ENCODE data around the gene GANAB. TPM values are rescaled to one million over a fixed set of nuclear protein-coding genes. Genes with fewer than 3 reads are reported as not detected.
"Not testable (repeated sequence)": the region's sequence is repeated elsewhere in the genome, so short reads cannot be mapped to it uniquely, and the experiment has no call there.

The GANAB gene
- total and polyA plus RNA-seq, 2 of the 4 experiments (the other 2 are of a cell fraction): 209 to 344 TPM

DNA sequence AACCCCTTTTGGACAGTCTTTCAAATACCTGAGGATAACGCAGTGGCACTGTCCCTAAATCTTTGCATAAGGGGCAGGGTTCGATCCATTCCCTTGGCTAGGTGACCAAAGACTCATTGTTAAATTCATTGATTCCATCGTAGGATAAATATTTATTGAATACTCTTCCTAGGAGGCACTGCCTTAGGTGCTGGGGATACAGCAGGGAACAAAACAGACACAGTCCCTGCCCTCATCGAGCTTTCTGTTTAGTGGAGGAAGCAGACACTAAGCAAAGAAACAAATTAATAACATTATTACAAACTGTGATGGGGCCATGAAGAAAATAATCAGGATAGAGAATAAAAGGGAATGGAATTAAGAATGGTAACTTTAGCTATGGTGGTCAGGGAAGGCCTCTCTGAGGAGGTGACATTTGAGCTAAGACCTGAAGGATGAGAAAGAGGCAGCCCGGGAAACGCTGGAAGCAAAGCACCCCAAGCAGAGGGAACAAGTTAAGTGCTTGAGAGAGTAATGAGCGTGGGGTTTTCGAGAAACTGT lies 25.3 kb downstream of the GANAB start (continued):
- no peak for TF ChIP-seq SMC3 (IDR thresholded peaks at IDR 0.05; ENCODE audit: low read depth, low read length)
- no peak for TF ChIP-seq BHLHE40 (IDR thresholded peaks at IDR 0.05; ENCODE audit: low read depth, low read length)
- TF ChIP-seq, protein P1, sequence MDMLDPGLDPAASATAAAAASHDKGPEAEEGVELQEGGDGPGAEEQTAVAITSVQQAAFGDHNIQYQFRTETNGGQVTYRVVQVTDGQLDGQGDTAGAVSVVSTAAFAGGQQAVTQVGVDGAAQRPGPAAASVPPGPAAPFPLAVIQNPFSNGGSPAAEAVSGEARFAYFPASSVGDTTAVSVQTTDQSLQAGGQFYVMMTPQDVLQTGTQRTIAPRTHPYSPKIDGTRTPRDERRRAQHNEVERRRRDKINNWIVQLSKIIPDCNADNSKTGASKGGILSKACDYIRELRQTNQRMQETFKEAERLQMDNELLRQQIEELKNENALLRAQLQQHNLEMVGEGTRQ (IDR thresholded peaks at IDR 0.05; ENCODE audit: low read depth, low read length): no peak
- TF ChIP-seq MAFK (IDR thresholded peaks at IDR 0.05; ENCODE audit: low read depth, low read length): no peak
- no peak for TF ChIP-seq RAD21 (IDR thresholded peaks at IDR 0.05; ENCODE audit: low read length)

DNA sequence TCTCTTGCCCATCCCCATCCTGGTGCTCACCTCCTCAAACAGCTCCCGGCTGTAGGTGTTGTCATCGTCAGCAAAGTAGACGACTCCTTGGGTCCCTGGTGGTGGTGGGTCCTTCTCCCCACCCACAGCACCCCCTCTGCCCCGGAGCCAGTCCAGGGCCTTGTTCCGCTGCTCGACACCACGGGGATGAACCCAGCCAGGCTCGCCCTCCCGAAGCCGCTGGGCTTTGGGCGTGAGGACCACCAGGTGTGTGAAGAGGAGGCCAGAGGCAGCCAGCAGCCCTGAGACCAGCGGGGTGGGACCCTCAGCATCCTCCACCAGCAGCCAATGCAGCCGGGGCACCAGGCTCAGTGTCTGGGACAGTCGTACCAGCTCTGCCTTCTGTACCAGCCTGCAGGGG lies 29.5 kb downstream of the GANAB start:
- H3K27ac ChIP-seq (ENCODE audit: insufficient read depth, low read length); POLR2A ChIA-PET (ENCODE audit: unreplicated experiment); H3K4ac ChIP-seq (ENCODE audit: low read depth, low read length); in situ Hi-C loops (cut with MboI; ENCODE audit: low sequenced_read_pairs); H3K27me3 ChIP-seq (ENCODE audit: control insufficient read depth, insufficient read depth, low read length); BruUV-seq (replicated peaks); H4K8ac ChIP-seq (ENCODE audit: low read depth in 2 of 2, low read length in 2 of 2); H3K23ac ChIP-seq (ENCODE audit: low read depth, low read length); ATAC-seq (ENCODE audit: low read depth); H3K4me2 ChIP-seq (ENCODE audit: low read depth, low read length); H3K14ac ChIP-seq (replicated peaks; ENCODE audit: low read depth, low read length); H3K56ac ChIP-seq (ENCODE audit: extremely low read depth, insufficient read depth, low read length); H2BK5ac ChIP-seq (ENCODE audit: low read depth, low read length, poor library complexity, severe bottlenecking); H2AFZ ChIP-seq (replicated peaks; ENCODE audit: low read length, poor library complexity); H4K91ac ChIP-seq (ENCODE audit: insufficient read depth, low read depth, low read length); H3K9me3 ChIP-seq (ENCODE audit: control insufficient read depth, insufficient read depth, low read length); H2BK20ac ChIP-seq (ENCODE audit: low read depth, low read length); H2AK5ac ChIP-seq (ENCODE audit: low read depth, low read length); H2BK15ac ChIP-seq (ENCODE audit: low read depth, low read length); H2BK120ac ChIP-seq (ENCODE audit: low read depth, low read length); H2AK9ac ChIP-seq (replicated peaks; ENCODE audit: low read depth, low read length, poor library complexity); intact Hi-C loops (cut with micrococcal nuclease); H4K5ac ChIP-seq (ENCODE audit: low read depth, low read length); dilution Hi-C loops (cut with HindIII; ENCODE audit: low sequenced_read_pairs, unreplicated experiment); H3K9me1 ChIP-seq (ENCODE audit: insufficient read depth, low read length); H3K4me3 ChIP-seq (ENCODE audit: insufficient read depth, low read depth, low read length); H3K4me1 ChIP-seq (ENCODE audit: control insufficient read depth, insufficient read depth, low read length); H3K9ac ChIP-seq (ENCODE audit: low read depth, low read length); H3K18ac ChIP-seq (ENCODE audit: low read depth, low read length); DNase-seq: not testable (repeated sequence)
- Histone ChIP-seq H4K20me1 (ENCODE audit: insufficient read depth, low read length) (peaks cover 11% of the 10 kb centered on the region), H3K79me1 (ENCODE audit: low read depth in 1 of 2, low read length in 2 of 2) (peaks cover 21 to 28% of the 10 kb centered on the region in 2 experiments), H3K36me3 (ENCODE audit: control insufficient read depth, insufficient read depth, low read length) (peaks cover 18% of the 10 kb centered on the region; the same call in 1 of the 2 replicates)
- CTCF ChIA-PET: interaction anchor here (0.6 kb wide), 1 partner anchor 24 kb away, joined by 3 read pairs; no protein-coding TSS in a partner anchor
- WGBS, 2 experiments (ENCODE audit: extremely low coverage in 2 of 2, insufficient read length in 1 of 2): 100% methylated on average over 2 of the region's 14 CpGs; no CpG with 5 or more reads in 1 of the 2 experiments
